HEK293T (cell line): ENCODE measurements around the gene REEP6.
"Not testable (repeated sequence)": the region's sequence is repeated elsewhere in the genome, so short reads cannot be mapped to it uniquely, and the experiment has no call there.

Experiments used
- CTCF ChIA-PET: fragments of 350-600 bp; formaldehyde crosslinking; extraction: SDS; loops from one replicate; lab custom pipeline; 2021; ENCODE audit warnings: antibody characterized with exemption, inconsistent platforms; lab: Yijun Ruan, JAX
- POLR2A ChIA-PET: fragments of 350-600 bp; formaldehyde crosslinking; extraction: SDS; loops from one replicate; lab custom pipeline; 2020; ENCODE audit warnings: antibody characterized with exemption, inconsistent platforms; lab: Yijun Ruan, JAX
- DNase-seq: peaks from one replicate; pipeline ENCODE4 v3.0.0; 2012; ENCODE audit warnings: mixed read lengths; ENCODE audit errors: extremely low spot score
- ARNT ChIP-seq: fragments of 450-650 bp; IDR thresholded peaks from 2 replicates; pipeline ENCODE4 v1.6.1; 2017; ENCODE audit warnings: mild to moderate bottlenecking
- BHLHE40 ChIP-seq: fragments of 450-650 bp; IDR thresholded peaks from 2 replicates; pipeline ENCODE4 v1.6.1; 2016; ENCODE audit warnings: mild to moderate bottlenecking, moderate library complexity, borderline replicate concordance
- CTBP1 ChIP-seq: fragments of 450-650 bp; IDR thresholded peaks from 2 replicates; pipeline ENCODE4 v1.6.1; 2016; ENCODE audit warnings: borderline replicate concordance
- ELF4 ChIP-seq: fragments of 450-650 bp; IDR thresholded peaks from 2 replicates; pipeline ENCODE4 v1.6.1; 2017; ENCODE audit warnings: antibody characterized with exemption
- FOXA1 ChIP-seq: fragments of 450-650 bp; IDR thresholded peaks from 2 replicates; pipeline ENCODE4 v1.6.1; 2016; ENCODE audit warnings: mild to moderate bottlenecking
- FOXK2 ChIP-seq: fragments of 450-650 bp; IDR thresholded peaks from 2 replicates; pipeline ENCODE4 v1.6.1; 2016; ENCODE audit warnings: mild to moderate bottlenecking
- FOXM1 ChIP-seq: fragments of 450-650 bp; IDR thresholded peaks from 2 replicates; pipeline ENCODE4 v1.6.1; 2017; ENCODE audit warnings: mild to moderate bottlenecking, borderline replicate concordance
- HDGF ChIP-seq: fragments of 450-650 bp; IDR thresholded peaks from 2 replicates; pipeline ENCODE4 v1.6.1; 2017; ENCODE audit warnings: antibody characterized with exemption, borderline replicate concordance
- L3MBTL2 ChIP-seq: fragments of 450-650 bp; conservative IDR thresholded peaks from 2 replicates; pipeline ENCODE4 v1.6.1; 2016; ENCODE audit warnings: mild to moderate bottlenecking
- LEF1 ChIP-seq: fragments of 450-650 bp; IDR thresholded peaks from 2 replicates; pipeline ENCODE4 v1.6.1; 2017; ENCODE audit warnings: mild to moderate bottlenecking, borderline replicate concordance
- NFRKB ChIP-seq: fragments of 450-650 bp; IDR thresholded peaks from 2 replicates; pipeline ENCODE4 v1.6.1; 2016; ENCODE audit warnings: mild to moderate bottlenecking, moderate library complexity
- PKNOX1 ChIP-seq: fragments of 450-650 bp; IDR thresholded peaks from 2 replicates; pipeline ENCODE4 v1.6.1; 2016
- SP1 ChIP-seq: fragments of 450-650 bp; IDR thresholded peaks from 2 replicates; pipeline ENCODE4 v1.6.1; 2017
- SUZ12 ChIP-seq: fragments of 450-650 bp; IDR thresholded peaks from 2 replicates; pipeline ENCODE4 v1.6.1; 2016; ENCODE audit warnings: mild to moderate bottlenecking
- TARDBP ChIP-seq: fragments of 450-650 bp; IDR thresholded peaks from 2 replicates; pipeline ENCODE4 v1.6.1; 2016
- ZNF384 ChIP-seq: fragments of 450-650 bp; IDR thresholded peaks from 2 replicates; pipeline ENCODE4 v1.6.1; 2016

REEP6 gene

GRCh38 chr19:1514295-1514661, 23.3 kb downstream of the REEP6 start:
- DNase-seq: no peak
- TF ChIP-seq FOXK2 (no peak), PKNOX1 (no peak), L3MBTL2 (no peak), ARNT (no peak), SUZ12 (no peak)
- CTCF ChIA-PET: no interaction called here
- POLR2A ChIA-PET: no interaction called here

- TF ChIP-seq FOXK2 (no peak), FOXM1 (no peak), BHLHE40 (no peak), LEF1 (no peak), L3MBTL2 (no peak), PKNOX1 (no peak), CTBP1 (no peak), ARNT (no peak), SUZ12 (no peak), TARDBP (no peak), HDGF (no peak), SP1 (no peak), FOXA1 (no peak), ELF4 (no peak), ZNF384 (no peak), NFRKB (no peak)
- CTCF ChIA-PET: no interaction called here
- DNase-seq: no peak
- POLR2A ChIA-PET: no interaction called here
These were observed 24.2 kb downstream of the REEP6 start for GRCh38 chr19:1514986-1515721.

- POLR2A ChIA-PET: no interaction called here
- DNase-seq: no peak
- no peak for TF ChIP-seq LEF1
- no peak for TF ChIP-seq FOXM1
- no peak for TF ChIP-seq TARDBP
- no peak for TF ChIP-seq L3MBTL2
- TF ChIP-seq ARNT: no peak
- TF ChIP-seq FOXA1: no peak
- no peak for TF ChIP-seq SUZ12
- TF ChIP-seq BHLHE40: no peak
- TF ChIP-seq HDGF: no peak
- TF ChIP-seq ZNF384: no peak
- CTCF ChIA-PET: no interaction called here
These were observed 25.4 kb downstream of the REEP6 start for GRCh38 chr19:1516395-1516753.

GRCh38 chr19:1518471-1518870, 27.5 kb downstream of the REEP6 start:
- CTCF ChIA-PET: no interaction called here
- TF ChIP-seq ELF4 (no peak), NFRKB (no peak), CTBP1 (no peak), LEF1 (no peak), FOXK2 (no peak), L3MBTL2 (no peak), SUZ12 (no peak), FOXM1 (no peak), FOXA1 (no peak)
- DNase-seq: no peak
- POLR2A ChIA-PET: no interaction called here

GRCh38 chr19:1519802-1520201, 28.8 kb downstream of the REEP6 start:
- DNase-seq, POLR2A ChIA-PET, CTCF ChIA-PET: not testable (repeated sequence)

- no peak for TF ChIP-seq BHLHE40
- TF ChIP-seq SUZ12: no peak
- no peak for TF ChIP-seq LEF1
- TF ChIP-seq CTBP1: no peak
- no peak for TF ChIP-seq FOXK2
- TF ChIP-seq ELF4: no peak
- no peak for TF ChIP-seq FOXM1
- no peak for TF ChIP-seq HDGF
- TF ChIP-seq NFRKB: no peak
- no peak for TF ChIP-seq PKNOX1
- DNase-seq: no peak
- ChIA-PET CTCF (no interaction called here), POLR2A (no interaction called here)
These were observed 29.3 kb downstream of the REEP6 start for GRCh38 chr19:1520203-1520780.

GRCh38 chr19:1521636-1522035, 30.7 kb downstream of the REEP6 start:
- DNase-seq: no peak
- TF ChIP-seq NFRKB: no peak
- no peak for TF ChIP-seq FOXK2
- no peak for TF ChIP-seq ZNF384
- no peak for TF ChIP-seq L3MBTL2
- no peak for TF ChIP-seq HDGF
- TF ChIP-seq LEF1: no peak
- ChIA-PET POLR2A (no interaction called here), CTCF (no interaction called here)
